IPS-18a (cell line): ENCODE data around the gene TBX15.

Source experiments
- H3K27ac ChIP-seq: one replicate; pipeline ENCODE4 v1.5.1; 2013; ENCODE audit warnings: low read length
- H3K27me3 ChIP-seq: one replicate; pipeline ENCODE4 v1.6.1; 2013; ENCODE audit warnings: mild to moderate bottlenecking, low read length; ENCODE audit not compliant: control insufficient read depth, insufficient read depth
- H3K36me3 ChIP-seq: one replicate; pipeline ENCODE4 v1.6.1; 2013; ENCODE audit warnings: low read depth, low read length; ENCODE audit not compliant: control insufficient read depth
- H3K4me1 ChIP-seq: one replicate; pipeline ENCODE4 v1.6.1; 2013; ENCODE audit warnings: low read depth, low read length; ENCODE audit not compliant: control insufficient read depth
- H3K4me3 ChIP-seq: one replicate; pipeline ENCODE4 v1.5.1; 2013; ENCODE audit warnings: low read length
- H3K9ac ChIP-seq: one replicate; pipeline ENCODE4 v1.6.1; 2013; ENCODE audit warnings: mild to moderate bottlenecking, low read length, moderate library complexity
- H3K9me3 ChIP-seq: one replicate; pipeline ENCODE4 v1.6.1; 2013; ENCODE audit warnings: low read depth, low read length; ENCODE audit not compliant: control insufficient read depth

TBX15 gene

GRCh38 chr1:118861216-118861615 is 126.9 kb downstream of the TBX15 start:
- H3K36me3 ChIP-seq: no peaks in the 10 kb centered on the region
- no peak overlapping the region for H3K4me3 ChIP-seq
- no peaks in the 10 kb centered on the region for H3K9me3 ChIP-seq
- H3K4me1 ChIP-seq: no peaks in the 10 kb centered on the region
- H3K27ac ChIP-seq: no peak overlapping the region
- no peak overlapping the region for H3K9ac ChIP-seq
- H3K27me3 ChIP-seq: no peaks in the 10 kb centered on the region

- Histone ChIP-seq H3K9me3 (no peaks in the 10 kb centered on the region), H3K36me3 (no peaks in the 10 kb centered on the region), H3K27ac (no peak overlapping the region), H3K4me3 (no peak overlapping the region), H3K27me3 (no peaks in the 10 kb centered on the region), H3K9ac (no peak overlapping the region), H3K4me1 (no peaks in the 10 kb centered on the region)
Observed at GRCh38 chr1:118859999-118860398, 128.1 kb downstream of the TBX15 start.

- H3K9ac ChIP-seq: no peak overlapping the region
- H3K4me1 ChIP-seq: no peaks in the 10 kb centered on the region
- H3K4me3 ChIP-seq: no peak overlapping the region
- no peak overlapping the region for H3K27ac ChIP-seq
- H3K36me3 ChIP-seq: no peaks in the 10 kb centered on the region
- no peaks in the 10 kb centered on the region for H3K9me3 ChIP-seq
- no peaks in the 10 kb centered on the region for H3K27me3 ChIP-seq
Observed at GRCh38 chr1:118846443-118846842, 141.7 kb downstream of the TBX15 start.

- no peaks in the 10 kb centered on the region for H3K4me1 ChIP-seq
- H3K9ac ChIP-seq: no peak overlapping the region
- no peak overlapping the region for H3K27ac ChIP-seq
- no peaks in the 10 kb centered on the region for H3K27me3 ChIP-seq
- no peaks in the 10 kb centered on the region for H3K9me3 ChIP-seq
- H3K36me3 ChIP-seq: no peaks in the 10 kb centered on the region
- H3K4me3 ChIP-seq: no peak overlapping the region
Observed at GRCh38 chr1:118842452-118843201, 145.5 kb downstream of the TBX15 start.

- H3K9ac ChIP-seq: no peak overlapping the region
- no peaks in the 10 kb centered on the region for H3K27me3 ChIP-seq
- no peaks in the 10 kb centered on the region for H3K4me1 ChIP-seq
- no peaks in the 10 kb centered on the region for H3K36me3 ChIP-seq
- no peak overlapping the region for H3K4me3 ChIP-seq
- no peaks in the 10 kb centered on the region for H3K9me3 ChIP-seq
- H3K27ac ChIP-seq: no peak overlapping the region
Observed at GRCh38 chr1:118841521-118841920, 146.6 kb downstream of the TBX15 start.
